ENCODE results near the gene SMC5. TPM values are rescaled to one million over a fixed set of nuclear protein-coding genes. Genes with fewer than 3 reads are reported as not detected.

SMC5 gene
- total RNA-seq, 4 donors from 2014 or later: 26.2 to 47.4 (median 31.3) TPM

DNA sequence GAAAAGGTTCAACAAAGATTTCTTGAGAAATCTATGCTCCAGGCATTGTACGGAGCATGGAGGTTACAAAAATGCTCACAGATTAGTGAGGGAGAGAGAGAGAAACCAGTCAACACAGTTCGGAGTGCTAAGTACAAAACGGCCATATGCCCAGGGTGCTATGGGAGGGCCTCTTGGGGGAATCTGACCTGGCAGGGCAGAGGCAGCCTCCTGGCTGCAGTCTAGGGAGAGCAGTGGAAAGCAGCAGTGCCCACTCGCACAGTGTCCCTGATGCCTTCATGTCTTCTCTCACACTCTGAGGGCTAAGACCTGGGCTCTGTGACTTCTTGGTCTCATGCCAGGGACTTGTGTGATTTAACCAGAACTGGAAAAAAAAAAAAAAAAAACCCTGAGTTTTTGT, 29.8 kb upstream of the SMC5 start:
- TF ChIP-seq, protein P1, sequence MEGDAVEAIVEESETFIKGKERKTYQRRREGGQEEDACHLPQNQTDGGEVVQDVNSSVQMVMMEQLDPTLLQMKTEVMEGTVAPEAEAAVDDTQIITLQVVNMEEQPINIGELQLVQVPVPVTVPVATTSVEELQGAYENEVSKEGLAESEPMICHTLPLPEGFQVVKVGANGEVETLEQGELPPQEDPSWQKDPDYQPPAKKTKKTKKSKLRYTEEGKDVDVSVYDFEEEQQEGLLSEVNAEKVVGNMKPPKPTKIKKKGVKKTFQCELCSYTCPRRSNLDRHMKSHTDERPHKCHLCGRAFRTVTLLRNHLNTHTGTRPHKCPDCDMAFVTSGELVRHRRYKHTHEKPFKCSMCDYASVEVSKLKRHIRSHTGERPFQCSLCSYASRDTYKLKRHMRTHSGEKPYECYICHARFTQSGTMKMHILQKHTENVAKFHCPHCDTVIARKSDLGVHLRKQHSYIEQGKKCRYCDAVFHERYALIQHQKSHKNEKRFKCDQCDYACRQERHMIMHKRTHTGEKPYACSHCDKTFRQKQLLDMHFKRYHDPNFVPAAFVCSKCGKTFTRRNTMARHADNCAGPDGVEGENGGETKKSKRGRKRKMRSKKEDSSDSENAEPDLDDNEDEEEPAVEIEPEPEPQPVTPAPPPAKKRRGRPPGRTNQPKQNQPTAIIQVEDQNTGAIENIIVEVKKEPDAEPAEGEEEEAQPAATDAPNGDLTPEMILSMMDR (IDR thresholded peaks at IDR 0.05; ENCODE audit: low read depth): no peak

DNA sequence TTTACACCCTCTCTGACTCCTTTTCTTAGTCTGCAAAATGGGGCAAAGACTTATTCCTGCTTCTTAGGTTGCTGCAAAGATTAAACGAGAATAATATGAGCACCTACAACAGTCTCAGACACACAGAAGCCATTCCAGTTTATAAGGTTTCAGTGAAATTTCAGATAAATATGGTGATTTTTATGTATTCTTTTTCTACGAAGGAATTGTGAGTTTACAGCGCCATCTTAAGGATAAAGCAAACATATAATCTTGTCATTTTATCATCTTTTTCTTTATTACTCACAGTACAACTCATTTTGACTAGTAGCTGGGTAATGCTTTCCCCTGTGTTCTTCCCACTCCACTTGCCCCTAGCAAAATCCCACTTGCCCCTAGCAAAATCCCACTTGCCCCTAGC, 29.2 kb upstream of the SMC5 start:
- TF ChIP-seq, protein P1 (IDR thresholded peaks at IDR 0.05; ENCODE audit: low read depth): no peak

- TF ChIP-seq, protein P1 (IDR thresholded peaks at IDR 0.05; ENCODE audit: low read depth): no peak
Observed at GRCh38 chr9:70232476-70232875, 26.3 kb upstream of the SMC5 start.

GRCh38 chr9:70250221-70250620, 8.6 kb upstream of the SMC5 start:
- TF ChIP-seq, protein P1 (IDR thresholded peaks at IDR 0.05; ENCODE audit: low read depth): no peak

GRCh38 chr9:70255486-70255885, 3.3 kb upstream of the SMC5 start:
- TF ChIP-seq, protein P1 (IDR thresholded peaks at IDR 0.05; ENCODE audit: low read depth): no peak

DNA sequence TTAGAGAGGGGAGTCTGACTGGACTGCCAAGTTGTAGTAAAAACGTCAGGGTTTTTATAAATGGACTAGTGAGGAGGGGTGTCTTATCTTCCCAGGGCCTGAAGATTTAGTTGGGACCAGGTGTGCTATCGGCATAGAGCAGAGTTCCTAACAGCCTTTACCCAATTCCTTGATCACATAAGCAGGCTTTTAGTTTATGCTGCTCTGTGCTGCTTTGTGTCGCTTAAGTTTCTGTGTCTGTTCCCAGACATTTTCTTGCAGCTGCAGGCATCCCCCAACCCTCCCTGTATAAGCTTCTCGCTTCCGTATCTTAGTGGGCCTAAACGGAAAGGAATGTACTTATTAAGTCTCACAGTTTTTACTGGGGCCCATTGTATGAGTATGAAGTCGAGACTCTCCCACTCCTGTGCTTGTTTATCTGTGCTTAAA, 2.6 kb upstream of the SMC5 start:
- TF ChIP-seq, protein P1 (IDR thresholded peaks at IDR 0.05; ENCODE audit: low read depth): no peak

DNA sequence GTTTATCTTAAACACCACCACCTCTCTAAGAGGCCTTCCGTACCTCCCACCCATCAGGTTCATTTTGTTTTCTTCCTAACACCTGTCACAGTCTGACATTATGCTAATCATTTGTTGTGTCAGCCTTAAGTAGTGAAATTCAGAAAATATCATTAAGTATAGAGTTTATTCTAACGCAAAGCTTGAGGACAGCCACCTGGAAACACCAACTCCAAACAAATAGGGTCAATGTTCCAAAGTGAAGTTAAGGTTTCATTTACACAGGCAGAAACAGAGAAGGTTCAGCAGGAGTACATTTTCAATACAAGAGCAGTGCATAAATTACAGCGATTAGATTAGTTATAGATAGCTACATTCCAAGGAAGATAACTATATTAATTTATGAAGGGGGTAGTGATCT, 1.3 kb upstream of the SMC5 start:
- TF ChIP-seq, protein P1 (IDR thresholded peaks at IDR 0.05; ENCODE audit: low read depth): no peak

Data from subcutaneous adipose tissue (tissue), 4 donors.